Measurements from ENCODE around the gene MGARP.

The MGARP gene

DNA sequence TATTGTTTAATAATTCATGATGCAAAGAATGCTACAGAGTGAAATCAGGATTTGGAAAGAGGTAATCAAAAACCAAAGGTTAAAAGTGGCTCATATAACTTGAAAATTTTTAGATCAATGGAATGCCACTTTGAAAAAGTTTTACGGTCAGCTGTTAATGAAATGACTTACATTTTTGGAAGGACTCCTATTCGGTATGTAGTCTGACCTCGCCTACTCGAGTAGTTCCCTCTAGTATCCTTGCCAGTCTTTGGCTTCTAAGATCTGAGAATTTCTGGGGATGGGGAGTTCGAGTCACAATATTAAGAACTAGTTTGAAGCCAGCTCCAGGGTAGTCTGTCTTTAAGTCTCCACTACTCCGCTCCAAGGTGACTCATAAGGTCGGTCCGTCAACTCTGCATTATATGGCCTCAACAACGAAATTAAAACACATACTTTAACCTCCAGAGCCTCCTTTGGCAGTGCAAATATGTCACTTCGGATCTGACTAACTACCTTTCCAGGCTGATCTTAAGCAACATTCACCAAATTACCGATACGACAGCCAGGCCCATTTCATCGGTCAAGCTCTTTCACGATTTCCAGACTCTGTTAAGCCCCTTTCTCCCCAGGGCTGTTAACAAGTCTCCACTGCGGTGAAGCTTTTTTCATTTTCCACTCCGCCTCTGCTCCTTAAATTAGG, 20.5 kb upstream of the MGARP start:
- in situ Hi-C loops (cut with HindIII; ENCODE audit: low pct_ligation_motif_present, low pct_unique_long_range_greater_than_20kb, low sequenced_read_pairs) = no loop called here
- DNase-seq = peak; percentile 60

DNA sequence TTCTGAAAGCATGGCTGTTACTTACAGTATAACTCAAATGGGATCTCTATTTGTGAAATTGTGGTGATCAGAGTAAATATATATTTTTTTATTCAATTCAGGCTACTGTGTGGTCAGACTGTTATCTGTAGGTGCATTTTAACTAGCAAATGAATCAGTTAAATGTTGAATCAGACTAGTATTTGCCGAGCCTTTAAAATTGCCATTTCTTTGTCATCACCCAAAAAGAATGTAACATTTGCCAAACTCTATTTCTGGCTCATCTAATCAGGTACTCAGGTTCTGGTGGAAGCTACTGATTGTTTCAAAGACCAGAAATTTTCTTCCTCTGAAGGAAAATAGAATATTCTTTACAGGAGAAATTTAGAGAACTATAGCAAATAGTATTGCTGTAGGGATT, 19.5 kb upstream of the MGARP start:
- DNase-seq = no peak

DNA sequence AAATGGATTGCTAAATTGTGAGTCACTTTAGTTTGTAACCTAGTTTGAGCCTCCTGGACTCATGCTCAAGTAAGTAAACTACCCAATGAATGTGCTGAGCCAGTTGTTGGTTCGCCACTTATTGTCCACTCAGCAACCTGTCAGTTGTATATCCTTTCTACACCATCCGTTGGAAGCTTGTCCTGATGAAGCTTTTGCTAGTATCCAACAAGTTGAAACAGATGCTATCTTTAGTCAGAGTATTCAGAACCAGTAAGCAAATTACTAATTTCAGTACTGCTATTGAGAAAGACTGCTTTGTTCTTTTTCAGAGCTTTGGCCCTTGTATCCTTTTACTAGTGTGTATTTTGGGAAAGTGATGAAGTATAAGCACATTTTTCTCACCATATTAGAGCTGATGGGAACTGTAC, 17.0 kb upstream of the MGARP start:
- DNase-seq = no peak

More for the DNA sequence above, 19.5 kb upstream of the MGARP start:
- in situ Hi-C loops (cut with HindIII; ENCODE audit: low pct_ligation_motif_present, low pct_unique_long_range_greater_than_20kb, low sequenced_read_pairs) = no loop called here

GRCh38 chr4:139295942-139296299, 15.9 kb upstream of the MGARP start:
- no peak for DNase-seq
- in situ Hi-C loops (cut with HindIII; ENCODE audit: low pct_ligation_motif_present, low pct_unique_long_range_greater_than_20kb, low sequenced_read_pairs) = no loop called here

More for the DNA sequence above, 17.0 kb upstream of the MGARP start:
- in situ Hi-C loops (cut with HindIII; ENCODE audit: low pct_ligation_motif_present, low pct_unique_long_range_greater_than_20kb, low sequenced_read_pairs) = no loop called here

DNA sequence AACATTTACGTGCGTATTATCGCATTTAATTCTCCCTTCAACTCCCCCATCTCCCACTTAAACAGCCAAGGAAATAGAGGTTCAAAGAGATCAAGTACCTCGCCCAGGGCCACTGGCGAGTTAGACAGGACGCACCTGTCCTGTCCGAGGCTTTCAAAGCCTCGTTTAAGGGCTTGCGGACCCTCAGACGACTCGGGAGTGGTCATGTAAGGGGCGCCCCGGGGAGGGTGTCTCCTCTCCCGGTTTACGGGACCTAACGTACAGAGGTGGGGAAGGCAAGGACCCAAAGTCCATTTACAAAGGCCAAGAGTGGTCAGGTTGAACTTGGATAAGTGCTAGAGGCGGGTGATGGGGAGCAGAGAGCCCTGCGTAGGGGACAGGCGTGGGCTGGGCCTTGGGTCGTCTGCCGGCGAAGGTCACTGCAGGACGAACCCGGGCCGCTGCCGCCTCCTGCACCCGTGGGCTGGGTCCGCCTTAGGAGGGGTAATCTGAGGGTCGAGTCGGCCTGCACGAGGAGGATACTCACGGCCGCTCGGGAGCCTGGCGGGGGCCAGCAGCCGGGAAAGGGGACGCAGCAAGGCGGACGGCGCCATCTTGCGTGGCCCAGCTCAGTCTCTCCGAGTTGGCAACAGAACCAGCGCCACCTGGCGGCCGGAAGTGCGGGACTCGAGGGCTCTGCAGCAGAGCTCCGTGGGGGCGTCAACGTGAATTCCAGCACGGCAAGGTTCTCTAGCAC, 15.3 kb upstream of the MGARP start:
- in situ Hi-C loops (cut with HindIII; ENCODE audit: low pct_ligation_motif_present, low pct_unique_long_range_greater_than_20kb, low sequenced_read_pairs) = no loop called here
- peak; percentile 91 for DNase-seq

DNA sequence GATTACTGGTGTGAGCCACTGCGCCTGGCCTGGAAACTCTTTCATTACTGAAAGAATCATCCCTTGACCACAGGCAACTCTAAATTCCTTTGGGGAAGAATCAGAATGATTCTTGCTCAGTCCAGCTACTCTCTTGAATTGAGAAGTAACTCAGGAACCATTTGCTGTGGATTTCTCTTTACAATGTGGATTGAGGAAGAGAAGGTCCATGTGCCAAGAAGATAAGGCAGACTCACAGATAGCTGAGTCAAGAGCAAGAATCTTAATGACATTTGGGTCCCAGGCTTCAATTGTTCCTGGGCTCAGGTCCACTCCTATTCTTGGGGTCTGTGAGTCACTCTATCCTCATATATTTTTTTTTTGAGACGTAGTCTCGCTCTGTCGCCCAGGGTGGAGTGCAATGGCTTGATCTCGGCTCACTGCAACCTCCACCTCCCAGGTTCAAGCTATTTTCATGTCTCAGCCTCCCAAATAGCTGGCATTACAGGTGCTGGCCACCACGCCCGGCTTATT, 6.2 kb upstream of the MGARP start:
- DNase-seq = no peak
- in situ Hi-C loops (cut with HindIII; ENCODE audit: low pct_ligation_motif_present, low pct_unique_long_range_greater_than_20kb, low sequenced_read_pairs) = no loop called here

DNA sequence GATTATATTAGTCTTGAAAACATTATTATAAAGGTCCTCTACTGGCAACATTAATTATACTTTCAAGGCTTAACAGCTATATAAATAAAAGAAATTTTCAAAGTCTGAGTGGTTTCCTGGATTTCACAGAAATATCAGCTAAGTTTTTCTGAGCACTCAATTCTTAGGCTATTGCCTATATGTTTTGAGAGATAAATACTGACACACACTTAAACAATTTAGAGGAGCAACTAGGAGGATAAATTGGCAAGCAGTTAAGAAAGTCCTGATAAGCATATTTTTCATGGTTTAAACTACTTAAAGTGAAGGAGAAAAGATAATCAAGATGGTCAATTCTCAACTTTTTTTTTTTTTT, 2.7 kb upstream of the MGARP start:
- no peak for DNase-seq
- in situ Hi-C loops (cut with HindIII; ENCODE audit: low pct_ligation_motif_present, low pct_unique_long_range_greater_than_20kb, low sequenced_read_pairs) = no loop called here

GRCh38 chr4:139282065-139282720, 2.2 kb upstream of the MGARP start:
- in situ Hi-C loops (cut with HindIII; ENCODE audit: low pct_ligation_motif_present, low pct_unique_long_range_greater_than_20kb, low sequenced_read_pairs) = no loop called here
- DNase-seq = no peak

GRCh38 chr4:139278912-139279759, 889 bp downstream of the MGARP start:
- no peak for DNase-seq
- in situ Hi-C loops (cut with HindIII; ENCODE audit: low pct_ligation_motif_present, low pct_unique_long_range_greater_than_20kb, low sequenced_read_pairs) = no loop called here

DNA sequence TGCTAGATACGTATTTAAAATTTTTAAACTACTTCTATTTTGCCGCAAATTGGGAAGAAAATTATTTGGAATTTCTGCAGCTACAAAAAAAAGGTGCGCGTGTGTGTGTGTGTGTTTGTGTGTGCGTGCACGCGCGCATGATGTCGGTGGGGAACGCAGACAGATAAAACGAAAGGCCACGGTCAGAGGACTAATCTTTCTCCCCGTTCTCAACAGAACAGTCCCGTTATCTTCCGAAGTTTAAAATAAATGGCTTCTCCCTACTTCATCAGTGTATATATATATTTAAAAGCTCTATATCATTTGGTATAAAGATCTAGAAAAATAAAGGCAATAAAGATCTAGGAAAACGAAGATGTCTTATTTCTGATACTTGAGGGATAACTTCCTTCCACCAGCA, 1.5 kb downstream of the MGARP start:
- in situ Hi-C loops (cut with HindIII; ENCODE audit: low pct_ligation_motif_present, low pct_unique_long_range_greater_than_20kb, low sequenced_read_pairs) = no loop called here
- DNase-seq = no peak

GRCh38 chr4:139275281-139275735, 4.7 kb downstream of the MGARP start:
- in situ Hi-C loops (cut with HindIII; ENCODE audit: low pct_ligation_motif_present, low pct_unique_long_range_greater_than_20kb, low sequenced_read_pairs) = no loop called here
- DNase-seq = no peak

DNA sequence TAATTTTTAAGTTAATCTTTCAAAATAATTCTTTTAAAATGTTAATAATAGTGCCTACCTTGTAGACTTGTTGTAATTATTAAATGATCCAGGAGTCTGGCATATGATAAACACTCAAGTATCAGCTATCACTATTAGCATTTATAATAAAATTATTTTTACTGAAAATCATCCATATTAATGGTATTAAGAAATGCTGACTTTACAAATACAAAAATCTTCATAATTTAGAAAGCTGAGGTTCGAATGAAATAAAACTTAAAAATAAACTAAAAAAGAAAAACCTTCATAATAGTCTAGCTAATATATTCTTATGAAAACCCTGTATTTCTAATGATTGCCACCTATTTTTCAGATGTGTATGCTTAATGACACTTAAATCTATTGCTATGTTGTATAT, 5.2 kb downstream of the MGARP start:
- no peak for DNase-seq

DNA sequence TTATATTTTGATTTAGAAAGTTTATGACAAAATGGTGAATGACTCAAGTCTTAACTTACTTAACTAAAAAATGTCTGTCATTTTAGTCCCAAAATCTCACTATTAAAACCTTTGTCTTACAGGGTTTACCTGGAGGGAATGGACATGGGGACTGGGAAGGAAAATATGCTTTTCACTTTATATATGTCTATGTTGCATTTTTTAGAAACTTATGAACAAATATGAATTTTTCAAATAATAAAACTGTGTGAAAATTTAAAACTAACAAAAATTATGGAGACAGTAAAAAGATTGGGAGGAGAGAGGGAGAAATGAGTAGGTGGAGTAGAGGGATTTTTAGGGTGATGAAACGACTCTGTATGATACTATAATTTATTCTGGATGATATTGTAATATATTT, 6.2 kb downstream of the MGARP start:
- in situ Hi-C loops (cut with HindIII; ENCODE audit: low pct_ligation_motif_present, low pct_unique_long_range_greater_than_20kb, low sequenced_read_pairs) = no loop called here
- no peak for DNase-seq

More for the DNA sequence above, 5.2 kb downstream of the MGARP start:
- in situ Hi-C loops (cut with HindIII; ENCODE audit: low pct_ligation_motif_present, low pct_unique_long_range_greater_than_20kb, low sequenced_read_pairs) = no loop called here

GRCh38 chr4:139267301-139267700, 12.7 kb downstream of the MGARP start:
- in situ Hi-C loops (cut with HindIII; ENCODE audit: low pct_ligation_motif_present, low pct_unique_long_range_greater_than_20kb, low sequenced_read_pairs) = no loop called here
- no peak for DNase-seq

DNA sequence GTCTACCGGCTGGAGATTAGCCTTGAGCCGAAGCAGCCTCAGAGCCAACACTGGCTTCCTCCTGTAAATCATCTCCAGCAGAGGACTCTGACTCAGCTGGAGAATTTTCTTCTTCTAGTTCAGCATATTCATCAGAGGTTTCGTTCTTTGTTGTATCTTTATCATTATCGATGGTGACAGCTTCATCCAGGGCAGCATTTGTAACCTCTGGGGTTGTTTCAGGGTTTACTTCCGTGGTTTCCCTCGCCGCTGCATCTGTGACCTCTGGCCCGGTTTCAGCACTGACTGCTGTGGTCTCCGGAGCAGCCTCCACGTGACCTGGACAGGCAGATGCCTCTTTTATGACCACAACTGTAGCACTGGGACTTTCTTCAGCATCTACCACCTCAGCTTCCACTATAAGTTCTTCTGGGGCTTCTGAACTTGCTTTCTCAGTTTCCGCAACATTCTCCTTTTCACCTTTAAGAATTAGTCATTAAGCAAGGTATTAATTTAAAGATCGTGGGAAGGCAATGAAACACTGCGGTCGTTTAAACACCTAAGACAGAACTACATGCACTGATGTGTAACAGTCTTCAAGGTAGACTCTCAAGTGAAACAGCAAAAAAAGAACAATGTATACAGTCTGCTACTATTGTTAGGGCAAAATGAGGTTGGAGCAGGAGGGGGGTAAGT, 13.3 kb downstream of the MGARP start:
- peak; percentile 72 for DNase-seq

DNA sequence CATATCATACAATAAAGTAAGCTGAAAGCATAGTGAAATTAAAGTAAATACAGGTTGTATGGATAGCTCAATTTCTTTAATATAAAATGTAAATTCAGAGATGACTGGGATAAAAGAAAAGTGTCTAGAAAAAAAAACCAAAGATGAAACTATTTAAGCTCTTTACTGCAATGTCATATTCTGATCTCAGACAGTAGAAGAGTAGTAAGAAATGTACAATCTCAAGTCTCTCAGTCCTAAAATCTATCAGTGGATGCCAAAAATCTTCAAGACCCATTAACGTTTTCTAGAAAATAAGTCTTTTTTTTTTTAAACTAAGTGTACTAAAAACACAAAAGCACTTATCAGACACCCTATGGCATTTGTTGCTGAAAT, 13.8 kb downstream of the MGARP start:
- in situ Hi-C loops (cut with HindIII; ENCODE audit: low pct_ligation_motif_present, low pct_unique_long_range_greater_than_20kb, low sequenced_read_pairs) = no loop called here
- no peak for DNase-seq

More for the DNA sequence above, 13.3 kb downstream of the MGARP start:
- in situ Hi-C loops (cut with HindIII; ENCODE audit: low pct_ligation_motif_present, low pct_unique_long_range_greater_than_20kb, low sequenced_read_pairs) = no loop called here

DNA sequence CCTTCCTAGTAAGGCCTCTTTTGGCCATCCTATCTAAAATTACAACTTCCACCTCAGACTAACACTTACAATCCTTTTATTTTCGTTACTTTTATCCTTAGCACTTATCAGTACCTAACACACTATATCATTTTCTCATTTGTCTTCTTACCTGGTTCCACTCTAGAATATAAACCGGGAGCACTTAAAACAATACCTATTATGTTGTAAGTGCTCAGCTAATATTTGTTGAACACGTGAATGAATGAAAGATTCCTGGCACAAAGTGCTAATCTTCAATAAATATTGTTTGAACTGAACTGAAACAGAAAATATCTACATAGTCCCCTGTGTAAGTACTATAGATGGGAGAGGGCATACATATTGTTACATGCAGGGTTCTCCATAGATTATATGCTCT, 14.4 kb downstream of the MGARP start:
- in situ Hi-C loops (cut with HindIII; ENCODE audit: low pct_ligation_motif_present, low pct_unique_long_range_greater_than_20kb, low sequenced_read_pairs) = no loop called here

GRCh38 chr4:139256349-139256748, 23.7 kb downstream of the MGARP start:
- in situ Hi-C loops (cut with HindIII; ENCODE audit: low pct_ligation_motif_present, low pct_unique_long_range_greater_than_20kb, low sequenced_read_pairs) = no loop called here
- no peak for DNase-seq

More for the DNA sequence above, 14.4 kb downstream of the MGARP start:
- no peak for DNase-seq
